Activated CD4-positive, alpha-beta T cell treated with anti-CD3 and anti-CD28 coated beads, Interleukin-2, amount 10 ng/mL, durations not matched to agents 24 days and 14 days (primary cell): ENCODE data around the gene DISC1. TPM values are rescaled to one million over a fixed set of nuclear protein-coding genes. Genes with fewer than 3 reads are reported as not detected.

Source experiments
- DNase-seq: peaks from one replicate; pipeline ENCODE4 v3.0.0; 2022
- H3K27ac Mint-ChIP-seq: one replicate; pipeline ENCODE4 v1.8.0; 2022; ENCODE audit warnings: mild to moderate bottlenecking, mixed read lengths
- H3K27me3 Mint-ChIP-seq: one replicate; pipeline ENCODE4 v1.8.0; 2022; ENCODE audit warnings: mixed read lengths
- H3K36me3 Mint-ChIP-seq: one replicate; pipeline ENCODE4 v1.8.0; 2022; ENCODE audit warnings: low read depth, mild to moderate bottlenecking, mixed read lengths
- H3K4me1 Mint-ChIP-seq: one replicate; pipeline ENCODE4 v1.8.0; 2021; ENCODE audit warnings: mixed read lengths
- H3K4me3 Mint-ChIP-seq: one replicate; pipeline ENCODE4 v1.8.0; 2022; ENCODE audit warnings: mild to moderate bottlenecking, moderate library complexity, mixed read lengths
- H3K9me3 Mint-ChIP-seq: one replicate; pipeline ENCODE4 v1.8.0; 2021; ENCODE audit warnings: mixed read lengths
- intact Hi-C: fragments of 100-400 bp; cut with micrococcal nuclease; formaldehyde crosslinking; loops from one replicate; pipeline ENCODE4 v1.15.1; 2023
- total RNA-seq: library from RNA; stranded (reverse); gene quantifications from 2 replicates; pipeline ENCODE4 v1.2.3, GENCODE V29; 2022

DISC1 gene
- total RNA-seq, 1 donor from 2014 or later, result 3.1 TPM

DNA sequence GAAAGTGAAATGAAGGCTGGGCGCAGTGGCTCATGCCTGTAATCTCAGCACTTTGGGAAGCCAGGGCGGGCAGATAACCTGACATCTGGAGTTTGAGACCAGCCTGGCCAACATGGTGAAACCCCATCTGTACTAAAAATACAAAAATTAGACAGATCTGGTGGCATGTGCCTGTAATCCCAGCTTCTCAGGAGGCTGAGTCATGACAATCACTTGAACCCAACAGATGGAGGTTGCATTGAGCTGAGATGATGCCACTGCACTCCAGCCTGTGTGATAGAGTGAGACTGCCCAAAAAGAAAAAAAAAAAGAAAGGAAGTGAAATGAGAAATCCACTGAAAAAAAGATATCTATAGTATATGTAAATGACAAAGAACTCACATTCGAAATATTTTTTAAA, 439.9 kb downstream of the DISC1 start:
- no peak overlapping the region for H3K27ac Mint-ChIP-seq
- H3K4me3 Mint-ChIP-seq, result no peak overlapping the region
- no peaks in the 10 kb centered on the region for H3K36me3 Mint-ChIP-seq
- H3K9me3 Mint-ChIP-seq, result no peaks in the 10 kb centered on the region
- intact Hi-C loops, result no loop called here
- H3K4me1 Mint-ChIP-seq, result no peaks in the 10 kb centered on the region
- peaks cover 6% of the 10 kb centered on the region for H3K27me3 Mint-ChIP-seq
- DNase-seq, result no peak

DNA sequence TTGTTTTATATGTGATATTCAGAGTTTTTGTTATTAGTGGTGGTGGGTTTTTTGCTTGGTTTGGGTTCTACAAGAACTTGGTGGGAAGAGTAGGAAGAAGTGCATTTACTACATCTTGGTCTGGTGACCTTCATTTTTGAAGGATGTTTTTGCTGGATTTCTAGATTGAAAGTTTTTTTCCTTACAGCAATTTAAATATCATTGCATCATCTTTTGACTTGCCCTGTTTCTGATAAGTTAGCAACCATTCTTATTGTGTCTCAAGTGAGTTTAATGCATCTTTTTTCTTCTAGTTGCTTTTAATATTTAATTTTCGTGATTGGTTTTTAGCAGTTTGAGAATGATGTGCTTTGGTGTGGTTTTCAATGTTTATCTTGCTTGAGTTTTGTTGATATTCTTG, 447.7 kb downstream of the DISC1 start:
- Mint-ChIP-seq H3K36me3 (no peaks in the 10 kb centered on the region), H3K27me3 (peaks cover 14% of the 10 kb centered on the region), H3K27ac (no peak overlapping the region), H3K4me3 (no peak overlapping the region), H3K4me1 (no peaks in the 10 kb centered on the region), H3K9me3 (peaks cover 2% of the 10 kb centered on the region)
- DNase-seq, result no peak
- intact Hi-C loops, result no loop called here

DNA sequence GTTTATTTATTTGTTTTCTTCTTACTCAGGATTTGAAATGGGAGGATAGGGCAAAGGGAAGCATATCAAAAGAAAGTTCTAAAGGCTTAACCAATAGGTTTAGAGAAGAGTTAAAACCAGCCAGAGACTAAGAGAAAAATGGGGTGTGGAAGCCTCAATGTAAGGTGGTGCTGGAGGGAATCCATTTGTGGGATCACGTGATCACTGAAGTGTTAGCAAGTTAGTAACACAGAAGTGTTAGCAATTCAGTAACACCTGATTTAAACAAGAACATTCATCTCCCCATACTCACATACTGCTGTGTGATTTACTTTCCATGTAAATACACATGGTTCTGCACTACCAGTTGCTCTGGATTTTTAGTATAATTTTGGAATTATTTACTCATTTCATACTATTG, 451.2 kb downstream of the DISC1 start:
- no peak overlapping the region for H3K4me3 Mint-ChIP-seq
- H3K27me3 Mint-ChIP-seq, result peaks cover 7% of the 10 kb centered on the region
- H3K4me1 Mint-ChIP-seq, result no peaks in the 10 kb centered on the region
- no peak for DNase-seq
- H3K27ac Mint-ChIP-seq, result no peak overlapping the region
- no peaks in the 10 kb centered on the region for H3K36me3 Mint-ChIP-seq
- intact Hi-C loops, result no loop called here
- peaks cover 6% of the 10 kb centered on the region for H3K9me3 Mint-ChIP-seq

DNA sequence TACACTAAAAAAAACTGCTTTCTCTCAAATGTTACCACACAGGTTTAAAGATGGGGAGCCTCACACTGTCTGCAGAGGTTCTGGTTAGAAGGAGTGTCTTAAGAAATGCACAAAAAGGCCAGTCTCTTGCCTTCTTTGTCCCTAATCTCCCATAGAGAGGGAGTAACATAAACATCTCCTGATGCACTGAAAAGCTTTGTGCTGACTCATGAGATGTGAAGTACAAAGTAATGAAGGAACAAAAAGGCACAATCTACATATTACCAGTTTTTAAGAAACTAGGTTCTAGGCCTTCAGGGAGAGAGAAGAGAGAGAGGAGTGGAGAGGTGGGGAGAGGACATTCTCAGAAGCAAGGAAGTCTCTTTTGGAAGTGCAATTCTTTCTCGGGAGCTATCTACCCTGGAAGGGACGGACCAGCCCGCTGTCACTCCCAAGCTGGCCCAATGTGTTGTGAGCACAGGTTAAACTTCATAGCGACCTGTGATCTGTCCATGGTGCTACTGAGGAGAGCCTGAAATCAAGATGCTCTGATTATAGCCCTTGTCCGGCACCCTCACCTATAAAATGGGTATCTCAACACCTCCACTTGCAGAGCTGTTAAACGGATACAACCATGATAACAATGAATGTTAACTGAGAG, 458.1 kb downstream of the DISC1 start:
- DNase-seq, result peak; percentile 51
- no peak overlapping the region for H3K4me3 Mint-ChIP-seq
- intact Hi-C loops, result no loop called here
- H3K4me1 Mint-ChIP-seq, result no peaks in the 10 kb centered on the region
- no peaks in the 10 kb centered on the region for H3K36me3 Mint-ChIP-seq
- H3K27me3 Mint-ChIP-seq, result no peaks in the 10 kb centered on the region
- H3K9me3 Mint-ChIP-seq, result no peaks in the 10 kb centered on the region
- H3K27ac Mint-ChIP-seq, result no peak overlapping the region

DNA sequence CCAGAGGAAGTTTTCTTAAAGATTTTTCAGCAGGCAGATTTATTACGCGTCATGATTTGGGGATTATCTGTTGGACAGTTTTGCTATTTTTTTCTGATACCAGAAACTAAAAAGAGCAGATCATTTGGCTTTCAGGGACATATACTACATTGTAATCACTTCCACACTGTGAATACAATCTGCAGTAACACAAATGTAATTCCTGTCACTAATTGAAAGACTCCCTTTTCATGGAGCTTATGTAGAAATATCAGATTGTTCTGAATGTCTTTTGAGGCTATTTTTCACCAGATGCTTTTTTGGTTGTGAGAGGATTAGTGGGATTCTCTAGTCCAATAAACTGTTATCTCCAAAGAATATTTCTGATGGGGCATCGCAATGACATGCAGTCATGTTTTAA, 464.2 kb downstream of the DISC1 start:
- intact Hi-C loops, result no loop called here
- Mint-ChIP-seq H3K4me1 (no peaks in the 10 kb centered on the region), H3K27me3 (no peaks in the 10 kb centered on the region), H3K9me3 (no peaks in the 10 kb centered on the region), H3K4me3 (no peak overlapping the region), H3K36me3 (no peaks in the 10 kb centered on the region), H3K27ac (no peak overlapping the region)
- DNase-seq, result no peak

Other genes with a start within 250 kb of the DISC1 start
- gene EGLN1, start 204.5 kb upstream of the DISC1 start, total RNA-seq, result 21.4 and 23.9 TPM in 2 replicates
- 41.4 and 42.7 TPM in 2 replicates for gene TSNAX, start 98.1 kb upstream of the DISC1 start, total RNA-seq